ENCODE results near the gene PIN4. TPM values are rescaled to one million over a fixed set of nuclear protein-coding genes. Genes with fewer than 3 reads are reported as not detected.

Gene PIN4
- total RNA-seq, 1 experiment from 2014 or later: 11.5 TPM

DNA sequence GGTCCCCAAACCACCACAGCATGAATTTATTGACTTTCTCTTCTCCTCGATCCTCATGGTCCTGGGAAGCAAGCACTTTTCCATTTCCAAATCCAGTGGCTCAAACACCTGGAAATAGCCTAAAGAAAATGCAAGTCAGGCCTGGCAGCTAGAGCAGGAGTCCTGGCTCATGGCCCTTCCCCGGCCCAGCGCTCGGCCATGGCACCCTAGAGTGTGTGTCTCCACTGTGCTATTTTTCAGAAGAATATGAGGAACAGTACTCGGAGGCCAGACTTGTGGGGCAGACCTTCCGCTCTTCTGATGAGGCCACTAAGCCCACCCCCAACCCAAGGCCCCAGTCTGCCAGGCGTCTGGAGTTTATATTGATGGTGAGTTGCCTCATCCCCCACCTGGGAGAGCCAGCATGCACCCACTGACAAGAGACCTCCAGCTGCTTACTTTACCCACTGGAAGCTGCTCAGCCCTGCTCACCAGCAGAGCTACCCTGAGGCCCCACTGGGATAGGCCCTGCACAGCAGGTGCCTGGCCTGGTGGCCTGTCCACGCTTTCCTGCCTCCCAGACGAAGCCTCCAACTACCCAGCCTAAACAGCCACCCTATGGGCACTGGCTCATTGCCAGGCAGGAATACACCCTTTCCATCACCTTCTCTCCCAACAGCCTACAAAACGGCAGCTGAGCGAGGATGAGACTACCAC is 47.6 kb upstream of the PIN4 start:
- DNase-seq (ENCODE audit: low read depth, low spot score): no peak
- Histone ChIP-seq H3K4me3 (ENCODE audit: low read depth in 2 of 2, low read length in 2 of 2) (no peak overlapping the region), H3K27me3 (ENCODE audit: control insufficient read depth, insufficient read depth, low read length) (peaks cover 2% of the 10 kb centered on the region; the same call in 1 of the 2 replicates), H3K4me1 (ENCODE audit: control insufficient read depth, insufficient read depth, low read length) (peaks cover 4% of the 10 kb centered on the region), H3K36me3 (ENCODE audit: control insufficient read depth, insufficient read depth, low read length) (no peaks in the 10 kb centered on the region), H3K27ac (ENCODE audit: low read length) (no peak overlapping the region), H3K9me3 (ENCODE audit: control insufficient read depth, insufficient read depth, low read depth, low read length) (no peaks in the 10 kb centered on the region)
- POLR2A ChIA-PET: no interaction called here
- TF ChIP-seq SIN3A (IDR thresholded peaks at IDR 0.05; ENCODE audit: borderline replicate concordance, insufficient read depth, low read depth, low read length) (no peak), TCF7L2 (IDR thresholded peaks at IDR 0.05; ENCODE audit: low read depth, low read length) (no peak), POLR2AphosphoS5 (IDR thresholded peaks at IDR 0.05; ENCODE audit: low read depth, low read length) (no peak)
- TF ChIP-seq, protein P1, sequence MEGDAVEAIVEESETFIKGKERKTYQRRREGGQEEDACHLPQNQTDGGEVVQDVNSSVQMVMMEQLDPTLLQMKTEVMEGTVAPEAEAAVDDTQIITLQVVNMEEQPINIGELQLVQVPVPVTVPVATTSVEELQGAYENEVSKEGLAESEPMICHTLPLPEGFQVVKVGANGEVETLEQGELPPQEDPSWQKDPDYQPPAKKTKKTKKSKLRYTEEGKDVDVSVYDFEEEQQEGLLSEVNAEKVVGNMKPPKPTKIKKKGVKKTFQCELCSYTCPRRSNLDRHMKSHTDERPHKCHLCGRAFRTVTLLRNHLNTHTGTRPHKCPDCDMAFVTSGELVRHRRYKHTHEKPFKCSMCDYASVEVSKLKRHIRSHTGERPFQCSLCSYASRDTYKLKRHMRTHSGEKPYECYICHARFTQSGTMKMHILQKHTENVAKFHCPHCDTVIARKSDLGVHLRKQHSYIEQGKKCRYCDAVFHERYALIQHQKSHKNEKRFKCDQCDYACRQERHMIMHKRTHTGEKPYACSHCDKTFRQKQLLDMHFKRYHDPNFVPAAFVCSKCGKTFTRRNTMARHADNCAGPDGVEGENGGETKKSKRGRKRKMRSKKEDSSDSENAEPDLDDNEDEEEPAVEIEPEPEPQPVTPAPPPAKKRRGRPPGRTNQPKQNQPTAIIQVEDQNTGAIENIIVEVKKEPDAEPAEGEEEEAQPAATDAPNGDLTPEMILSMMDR (IDR thresholded peaks at IDR 0.05): no peak
- TF ChIP-seq, protein P2, sequence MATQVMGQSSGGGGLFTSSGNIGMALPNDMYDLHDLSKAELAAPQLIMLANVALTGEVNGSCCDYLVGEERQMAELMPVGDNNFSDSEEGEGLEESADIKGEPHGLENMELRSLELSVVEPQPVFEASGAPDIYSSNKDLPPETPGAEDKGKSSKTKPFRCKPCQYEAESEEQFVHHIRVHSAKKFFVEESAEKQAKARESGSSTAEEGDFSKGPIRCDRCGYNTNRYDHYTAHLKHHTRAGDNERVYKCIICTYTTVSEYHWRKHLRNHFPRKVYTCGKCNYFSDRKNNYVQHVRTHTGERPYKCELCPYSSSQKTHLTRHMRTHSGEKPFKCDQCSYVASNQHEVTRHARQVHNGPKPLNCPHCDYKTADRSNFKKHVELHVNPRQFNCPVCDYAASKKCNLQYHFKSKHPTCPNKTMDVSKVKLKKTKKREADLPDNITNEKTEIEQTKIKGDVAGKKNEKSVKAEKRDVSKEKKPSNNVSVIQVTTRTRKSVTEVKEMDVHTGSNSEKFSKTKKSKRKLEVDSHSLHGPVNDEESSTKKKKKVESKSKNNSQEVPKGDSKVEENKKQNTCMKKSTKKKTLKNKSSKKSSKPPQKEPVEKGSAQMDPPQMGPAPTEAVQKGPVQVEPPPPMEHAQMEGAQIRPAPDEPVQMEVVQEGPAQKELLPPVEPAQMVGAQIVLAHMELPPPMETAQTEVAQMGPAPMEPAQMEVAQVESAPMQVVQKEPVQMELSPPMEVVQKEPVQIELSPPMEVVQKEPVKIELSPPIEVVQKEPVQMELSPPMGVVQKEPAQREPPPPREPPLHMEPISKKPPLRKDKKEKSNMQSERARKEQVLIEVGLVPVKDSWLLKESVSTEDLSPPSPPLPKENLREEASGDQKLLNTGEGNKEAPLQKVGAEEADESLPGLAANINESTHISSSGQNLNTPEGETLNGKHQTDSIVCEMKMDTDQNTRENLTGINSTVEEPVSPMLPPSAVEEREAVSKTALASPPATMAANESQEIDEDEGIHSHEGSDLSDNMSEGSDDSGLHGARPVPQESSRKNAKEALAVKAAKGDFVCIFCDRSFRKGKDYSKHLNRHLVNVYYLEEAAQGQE (IDR thresholded peaks at IDR 0.05; ENCODE audit: insufficient read depth in 1 of 2, low read depth in 2 of 2, low read length in 1 of 2): no peak
- ATAC-seq: no peak
- intact Hi-C loops (cut with micrococcal nuclease; ENCODE audit: unreplicated experiment) (no loop called here), in situ Hi-C loops (cut with HindIII; ENCODE audit: low pct_unique_long_range_greater_than_20kb, low sequenced_read_pairs) (no loop called here)
- CTCF ChIA-PET: no interaction called here
- BruUV-seq (replicated peaks): no TSS peak

DNA sequence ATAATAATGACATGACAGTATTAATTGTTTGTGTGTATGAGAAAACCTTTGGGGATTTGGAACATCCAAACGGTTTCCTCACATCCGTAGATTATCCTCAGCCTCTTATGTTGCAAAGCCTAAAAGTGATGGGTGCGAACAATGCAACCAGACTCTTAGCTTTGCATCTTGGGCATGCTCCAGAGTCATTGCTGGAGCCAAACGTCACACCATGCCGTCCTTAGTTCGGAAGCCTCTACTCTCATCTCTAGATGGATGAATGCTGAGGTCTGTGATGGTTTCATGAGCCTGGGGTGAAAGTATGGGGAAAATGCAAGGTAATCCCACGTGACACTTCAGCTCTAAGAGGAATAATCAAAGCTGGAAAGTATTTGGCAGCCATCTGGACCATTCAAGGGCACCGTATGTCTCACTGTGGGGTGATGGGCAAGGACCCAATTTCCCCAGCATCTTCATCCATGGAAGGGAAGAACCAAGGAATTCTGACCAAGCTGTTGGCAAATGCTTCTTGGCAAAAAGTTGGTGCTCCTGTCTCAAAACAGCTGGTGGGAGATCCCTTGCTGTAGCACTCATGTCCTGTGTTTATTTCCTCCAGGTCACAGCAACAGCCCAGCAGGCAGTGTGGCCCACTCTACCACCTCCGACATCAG is 43.6 kb upstream of the PIN4 start:
- POLR2A ChIA-PET: no interaction called here

More for the DNA sequence above, 43.6 kb upstream of the PIN4 start:
- no peak overlapping the region for H3K27ac ChIP-seq (ENCODE audit: low read length)
- CTCF ChIA-PET: no interaction called here
- no peaks in the 10 kb centered on the region for H3K4me1 ChIP-seq (ENCODE audit: control insufficient read depth, insufficient read depth, low read length)
- no peaks in the 10 kb centered on the region for H3K27me3 ChIP-seq (ENCODE audit: control insufficient read depth, insufficient read depth, low read length)
- no peak overlapping the region for H3K4me3 ChIP-seq (ENCODE audit: low read depth in 2 of 2, low read length in 2 of 2)
- H3K36me3 ChIP-seq (ENCODE audit: control insufficient read depth, insufficient read depth, low read length): no peaks in the 10 kb centered on the region
- TF ChIP-seq POLR2AphosphoS5 (IDR thresholded peaks at IDR 0.05; ENCODE audit: low read depth, low read length): no peak
- TF ChIP-seq, protein P2 (IDR thresholded peaks at IDR 0.05; ENCODE audit: insufficient read depth in 1 of 2, low read depth in 2 of 2, low read length in 1 of 2): no peak
- TF ChIP-seq SIN3A (IDR thresholded peaks at IDR 0.05; ENCODE audit: borderline replicate concordance, insufficient read depth, low read depth, low read length): no peak
- TF ChIP-seq, protein P1 (IDR thresholded peaks at IDR 0.05): no peak
- no peak for TF ChIP-seq TCF7L2 (IDR thresholded peaks at IDR 0.05; ENCODE audit: low read depth, low read length)
- H3K9me3 ChIP-seq (ENCODE audit: control insufficient read depth, insufficient read depth, low read depth, low read length): no peaks in the 10 kb centered on the region
- no TSS peak for BruUV-seq (replicated peaks)
- ATAC-seq (no peak), DNase-seq (ENCODE audit: low read depth, low spot score) (no peak)
- intact Hi-C loops (cut with micrococcal nuclease; ENCODE audit: unreplicated experiment) (no loop called here), in situ Hi-C loops (cut with HindIII; ENCODE audit: low pct_unique_long_range_greater_than_20kb, low sequenced_read_pairs) (no loop called here)
